Ishikawa (cell line): ENCODE measurements around the gene KMT2D.

Experiments used
- CEBPB ChIP-seq: IDR thresholded peaks from 2 replicates; pipeline ENCODE4 v1.6.1; 2012
- CREB1 ChIP-seq: IDR thresholded peaks from 2 replicates; pipeline ENCODE4 v1.6.1; 2012; ENCODE audit warnings: low read depth
- EGR1 ChIP-seq: IDR thresholded peaks from 2 replicates; pipeline ENCODE4 v1.6.1; 2012
- EP300 ChIP-seq: IDR thresholded peaks from 2 replicates; pipeline ENCODE4 v1.6.1; 2012; ENCODE audit warnings: borderline replicate concordance
- FOXM1 ChIP-seq: IDR thresholded peaks from 2 replicates; pipeline ENCODE4 v1.6.1; 2012; ENCODE audit warnings: low read depth, borderline replicate concordance
- NFIC ChIP-seq: IDR thresholded peaks from 2 replicates; pipeline ENCODE4 v1.6.1; 2012
- RAD21 ChIP-seq: IDR thresholded peaks from 2 replicates; pipeline ENCODE4 v1.6.1; 2012; ENCODE audit warnings: low read depth
- TAF1 ChIP-seq: IDR thresholded peaks from 2 replicates; pipeline ENCODE4 v1.6.1; 2012; ENCODE audit warnings: low read depth, mild to moderate bottlenecking
- TCF12 ChIP-seq: IDR thresholded peaks from 2 replicates; pipeline ENCODE4 v1.6.1; 2012; ENCODE audit warnings: low read depth
- TEAD4 ChIP-seq: IDR thresholded peaks from 2 replicates; pipeline ENCODE4 v1.6.1; 2012
- YY1 ChIP-seq: IDR thresholded peaks from 2 replicates; pipeline ENCODE4 v1.6.1; 2012; ENCODE audit warnings: low read depth
- ZBTB7A ChIP-seq: IDR thresholded peaks from 2 replicates; pipeline ENCODE4 v1.6.1; 2012; ENCODE audit warnings: low read depth
- TF ChIP-seq, protein P1 (sequence below): IDR thresholded peaks from 2 replicates; pipeline ENCODE4 v1.6.1; 2012; ENCODE audit warnings: low read depth, mild to moderate bottlenecking
- TF ChIP-seq, protein P2 (sequence below): IDR thresholded peaks from 2 replicates; pipeline ENCODE4 v1.6.1; 2012
- TF ChIP-seq, protein P3 (sequence below): IDR thresholded peaks from 2 replicates; pipeline ENCODE4 v1.6.1; 2012

The KMT2D gene

DNA sequence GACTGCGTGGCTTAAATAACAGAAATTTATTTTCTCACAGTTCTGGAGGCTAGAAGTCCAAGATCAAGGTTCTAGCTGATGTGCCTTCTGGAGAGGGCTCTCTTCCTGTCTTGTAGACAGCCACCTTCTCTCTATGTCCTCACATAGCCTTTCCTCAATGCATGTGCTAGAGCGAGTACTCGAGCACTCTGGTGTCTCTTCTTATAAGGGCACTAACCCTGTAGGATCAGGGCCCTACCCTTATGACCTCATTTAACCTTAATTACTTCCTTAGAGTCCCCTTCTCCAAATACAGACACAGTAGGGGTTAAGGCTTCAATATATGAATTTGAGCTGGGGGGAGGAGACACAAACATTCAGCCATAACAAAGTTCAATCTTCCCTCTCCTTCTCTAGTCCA, 23.8 kb upstream of the KMT2D start:
- TF ChIP-seq, protein P1, sequence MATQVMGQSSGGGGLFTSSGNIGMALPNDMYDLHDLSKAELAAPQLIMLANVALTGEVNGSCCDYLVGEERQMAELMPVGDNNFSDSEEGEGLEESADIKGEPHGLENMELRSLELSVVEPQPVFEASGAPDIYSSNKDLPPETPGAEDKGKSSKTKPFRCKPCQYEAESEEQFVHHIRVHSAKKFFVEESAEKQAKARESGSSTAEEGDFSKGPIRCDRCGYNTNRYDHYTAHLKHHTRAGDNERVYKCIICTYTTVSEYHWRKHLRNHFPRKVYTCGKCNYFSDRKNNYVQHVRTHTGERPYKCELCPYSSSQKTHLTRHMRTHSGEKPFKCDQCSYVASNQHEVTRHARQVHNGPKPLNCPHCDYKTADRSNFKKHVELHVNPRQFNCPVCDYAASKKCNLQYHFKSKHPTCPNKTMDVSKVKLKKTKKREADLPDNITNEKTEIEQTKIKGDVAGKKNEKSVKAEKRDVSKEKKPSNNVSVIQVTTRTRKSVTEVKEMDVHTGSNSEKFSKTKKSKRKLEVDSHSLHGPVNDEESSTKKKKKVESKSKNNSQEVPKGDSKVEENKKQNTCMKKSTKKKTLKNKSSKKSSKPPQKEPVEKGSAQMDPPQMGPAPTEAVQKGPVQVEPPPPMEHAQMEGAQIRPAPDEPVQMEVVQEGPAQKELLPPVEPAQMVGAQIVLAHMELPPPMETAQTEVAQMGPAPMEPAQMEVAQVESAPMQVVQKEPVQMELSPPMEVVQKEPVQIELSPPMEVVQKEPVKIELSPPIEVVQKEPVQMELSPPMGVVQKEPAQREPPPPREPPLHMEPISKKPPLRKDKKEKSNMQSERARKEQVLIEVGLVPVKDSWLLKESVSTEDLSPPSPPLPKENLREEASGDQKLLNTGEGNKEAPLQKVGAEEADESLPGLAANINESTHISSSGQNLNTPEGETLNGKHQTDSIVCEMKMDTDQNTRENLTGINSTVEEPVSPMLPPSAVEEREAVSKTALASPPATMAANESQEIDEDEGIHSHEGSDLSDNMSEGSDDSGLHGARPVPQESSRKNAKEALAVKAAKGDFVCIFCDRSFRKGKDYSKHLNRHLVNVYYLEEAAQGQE: no peak
- no peak for TF ChIP-seq FOXM1
- TF ChIP-seq, protein P2, sequence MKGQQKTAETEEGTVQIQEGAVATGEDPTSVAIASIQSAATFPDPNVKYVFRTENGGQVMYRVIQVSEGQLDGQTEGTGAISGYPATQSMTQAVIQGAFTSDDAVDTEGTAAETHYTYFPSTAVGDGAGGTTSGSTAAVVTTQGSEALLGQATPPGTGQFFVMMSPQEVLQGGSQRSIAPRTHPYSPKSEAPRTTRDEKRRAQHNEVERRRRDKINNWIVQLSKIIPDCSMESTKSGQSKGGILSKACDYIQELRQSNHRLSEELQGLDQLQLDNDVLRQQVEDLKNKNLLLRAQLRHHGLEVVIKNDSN: no peak
- TF ChIP-seq EP300: no peak
- TF ChIP-seq TCF12: no peak
- no peak for TF ChIP-seq NFIC
- no peak for TF ChIP-seq ZBTB7A
- TF ChIP-seq CEBPB: no peak
- TF ChIP-seq YY1: no peak
- no peak for TF ChIP-seq CREB1
- TF ChIP-seq EGR1: no peak
- TF ChIP-seq, protein P3, sequence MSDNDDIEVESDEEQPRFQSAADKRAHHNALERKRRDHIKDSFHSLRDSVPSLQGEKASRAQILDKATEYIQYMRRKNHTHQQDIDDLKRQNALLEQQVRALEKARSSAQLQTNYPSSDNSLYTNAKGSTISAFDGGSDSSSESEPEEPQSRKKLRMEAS: no peak
- no peak for TF ChIP-seq RAD21
- TF ChIP-seq TAF1: no peak
- TF ChIP-seq TEAD4: no peak

DNA sequence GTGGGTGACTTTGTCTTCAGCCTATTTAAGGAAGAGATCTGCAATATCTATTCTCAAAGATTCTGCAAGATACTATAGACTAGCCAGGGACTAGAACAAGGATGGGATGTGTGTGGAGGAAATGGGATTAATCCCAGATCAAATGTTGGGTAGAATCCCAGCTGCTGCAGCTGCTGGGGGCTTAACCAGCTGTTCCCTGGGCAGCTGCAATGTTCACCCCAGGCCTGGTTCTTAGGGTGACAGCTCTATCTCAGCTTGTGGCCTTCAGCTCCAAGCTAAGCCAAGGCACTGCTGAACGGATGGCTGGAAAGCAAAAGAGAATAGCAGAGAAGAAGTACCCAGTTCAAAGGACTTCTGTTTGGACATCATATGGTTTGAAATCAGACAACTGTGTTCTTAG, 19.2 kb upstream of the KMT2D start:
- TF ChIP-seq CEBPB (no peak), ZBTB7A (no peak)

DNA sequence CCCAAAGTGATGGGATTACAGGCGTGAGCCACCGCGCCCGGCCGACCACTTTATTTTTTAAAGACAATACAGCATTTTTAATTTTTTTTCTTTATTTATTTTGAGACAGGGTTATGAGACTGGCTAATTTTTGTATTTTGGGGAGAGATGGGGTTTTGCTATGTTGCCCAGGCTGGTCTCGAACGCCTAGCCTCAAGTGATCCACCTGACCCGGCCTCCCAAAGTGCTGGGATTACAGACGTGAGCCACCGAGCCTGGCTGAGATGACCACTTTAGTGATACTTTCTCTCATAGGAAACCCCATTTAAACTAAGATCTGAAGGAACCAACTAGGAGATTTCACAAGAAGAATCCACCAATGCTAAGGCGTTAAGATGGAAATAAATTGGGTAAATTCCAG, 10.4 kb upstream of the KMT2D start:
- TF ChIP-seq EGR1: no peak
- TF ChIP-seq RAD21: no peak
- TF ChIP-seq YY1: no peak
- no peak for TF ChIP-seq CREB1
- TF ChIP-seq, protein P1: no peak
- TF ChIP-seq TEAD4: no peak
- TF ChIP-seq TCF12: no peak
- TF ChIP-seq FOXM1: no peak
- no peak for TF ChIP-seq TAF1

DNA sequence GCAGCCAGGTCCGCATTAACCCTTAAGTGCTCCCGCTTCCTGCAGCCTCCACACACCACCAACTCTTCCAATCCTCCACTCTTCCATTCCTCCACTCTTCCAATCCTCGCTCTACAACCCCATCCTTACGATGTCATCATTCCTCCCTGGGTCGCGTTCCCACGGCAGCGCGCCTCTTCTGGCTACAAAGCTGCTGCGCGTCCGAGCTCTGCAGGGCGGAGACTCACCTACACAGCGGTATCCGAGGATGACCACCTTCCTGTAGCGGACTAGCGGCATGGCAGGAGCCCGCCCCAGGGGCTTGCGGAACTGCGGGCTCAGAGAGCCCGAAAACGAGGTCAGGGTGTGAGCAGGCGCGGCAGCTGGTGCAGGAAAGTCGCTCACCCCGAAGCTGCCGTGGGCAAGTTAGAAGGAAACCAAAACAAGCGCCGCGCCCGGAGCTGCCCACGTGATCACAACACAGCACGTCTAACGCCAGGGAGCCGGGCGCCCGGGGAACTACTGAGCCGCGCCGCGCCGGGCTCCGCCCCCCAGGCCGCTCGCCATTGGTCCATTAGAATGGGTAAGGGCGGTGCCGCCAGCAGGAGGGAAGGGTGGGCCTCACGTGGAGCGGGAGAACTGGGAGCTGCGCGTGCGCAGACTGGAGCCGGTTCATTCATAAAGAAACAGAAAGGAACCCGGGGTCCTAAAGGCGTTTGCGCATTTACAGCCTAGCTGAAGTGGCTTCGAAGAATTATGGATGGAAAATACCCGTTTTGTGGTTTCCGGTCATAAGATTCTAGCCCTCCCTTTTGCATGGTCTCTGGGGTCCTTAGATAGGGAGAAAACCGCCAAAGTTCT, 9.1 kb upstream of the KMT2D start, which contains the start of gene RHEBL1:
RHEBL1 (minus strand) TSS at position 473 of the 840 bp plus-strand sequence; CDS start at position 279, 194 bp downstream.
- TF ChIP-seq, protein P3: peak; percentile 90
- TF ChIP-seq CREB1 (peak; percentile 32; the same call in 1 of the 2 replicates), EGR1 (no peak), TEAD4 (peak; percentile 37; the same call in 1 of the 2 replicates), EP300 (peak; percentile 6; the same call in 1 of the 2 replicates), TCF12 (no peak; the same call in 1 of the 2 replicates), NFIC (peak; percentile 12; the same call in 1 of the 2 replicates), YY1 (0 out of 2 replicates have a peak, but pooled peaks have one; percentile 32), FOXM1 (peak; percentile 78)
- TF ChIP-seq, protein P2: peak; percentile 98
- TF ChIP-seq, protein P1: no peak
